Right ventricle myocardium inferior (tissue), 1 donor: ENCODE results near the gene ISG20. TPM values are rescaled to one million over a fixed set of nuclear protein-coding genes. Genes with fewer than 3 reads are reported as not detected.
A peak's percentile ranks its signal among the peaks of the same experiment; 100 is the strongest.

Source experiments
- ATAC-seq: fragments of 200-7000 bp; cut with Tn5 transposase; one replicate; pipeline ENCODE4 v1.9.1; 2020; ENCODE audit warnings: mild to moderate bottlenecking, moderate library complexity
- DNase-seq: peaks from one replicate; pipeline ENCODE4 v3.0.0; 2021; ENCODE audit errors: missing footprints
- intact Hi-C: fragments of 100-400 bp; cut with DNase I; formaldehyde crosslinking; loops from one replicate; pipeline ENCODE4 v1.11.0; 2022
- total RNA-seq: library from RNA; stranded (reverse); fragmentation: NEBNext Ultra II Directional; extraction: Animal tissue kit (Norgen Biotek cat#: 25700); gene quantifications from one replicate; pipeline ENCODE4 v1.2.1, GENCODE V29; 2021
- donor health status: DM: no; HTN: yes; CAD: no; lungs with severe emphysema.

Gene ISG20
- total RNA-seq, 1 donor from 2014 or later, result 1.8 TPM

- intact Hi-C loops, result loop anchor here (5.0 kb wide), 1 partner anchor 39 kb away; the partner anchor contains the start of gene AEN
Measured at GRCh38 chr15:88661041-88661700, 22.4 kb downstream of the ISG20 start.

GRCh38 chr15:88661761-88662556 is 23.1 kb downstream of the ISG20 start:
- DNase-seq, result peak; percentile 1
- ATAC-seq, result no peak
- intact Hi-C loops, result loop anchor here (5.0 kb wide), 1 partner anchor 40 kb away; the partner anchor contains the start of gene AEN

More at GRCh38 chr15:88661041-88661700, 22.4 kb downstream of the ISG20 start:
- no peak for ATAC-seq
- DNase-seq, result no peak

GRCh38 chr15:88663141-88663621 is 24.4 kb downstream of the ISG20 start:
- ATAC-seq, result no peak
- intact Hi-C loops, result loop anchor here (5.0 kb wide), 1 partner anchor 41 kb away; the partner anchor contains the start of gene AEN
- peak; percentile 54 for DNase-seq

GRCh38 chr15:88664151-88664778 is 25.4 kb downstream of the ISG20 start:
- ATAC-seq, result no peak
- intact Hi-C loops, result loop anchor here (5.0 kb wide), 1 partner anchor 42 kb away; the partner anchor contains the start of gene AEN
- DNase-seq, result peak; percentile 54

GRCh38 chr15:88674661-88675060 is 35.8 kb downstream of the ISG20 start:
- no peak for DNase-seq
- intact Hi-C loops, result no loop called here

GRCh38 chr15:88678755-88679154 is 39.9 kb downstream of the ISG20 start:
- DNase-seq, result no peak
- ATAC-seq, result no peak
- intact Hi-C loops, result no loop called here

More at GRCh38 chr15:88674661-88675060, 35.8 kb downstream of the ISG20 start:
- ATAC-seq, result no peak

GRCh38 chr15:88680241-88681001 is 41.6 kb downstream of the ISG20 start:
- DNase-seq, result no peak
- ATAC-seq, result no peak
- intact Hi-C loops, result loop anchor here (10.0 kb wide), 1 partner anchor 134 kb away; no protein-coding TSS in a partner anchor

GRCh38 chr15:88681610-88682221 is 42.9 kb downstream of the ISG20 start:
- intact Hi-C loops, result loop anchor here (10.0 kb wide), 1 partner anchor 133 kb away; no protein-coding TSS in a partner anchor
- DNase-seq, result no peak
- ATAC-seq, result peak; percentile 56

GRCh38 chr15:88684345-88684744 is 45.5 kb downstream of the ISG20 start:
- intact Hi-C loops, result loop anchor here (10.0 kb wide), 1 partner anchor 130 kb away; no protein-coding TSS in a partner anchor

GRCh38 chr15:88686166-88686565 is 47.4 kb downstream of the ISG20 start:
- intact Hi-C loops, result loop anchor here (10.0 kb wide), 1 partner anchor 129 kb away; no protein-coding TSS in a partner anchor
- no peak for DNase-seq
- peak; percentile 26 for ATAC-seq

More at GRCh38 chr15:88684345-88684744, 45.5 kb downstream of the ISG20 start:
- no peak for DNase-seq
- ATAC-seq, result no peak

GRCh38 chr15:88688394-88688933 is 49.6 kb downstream of the ISG20 start:
- no peak for DNase-seq
- no peak for ATAC-seq
- intact Hi-C loops, result loop anchor here (10.0 kb wide), 1 partner anchor 126 kb away; no protein-coding TSS in a partner anchor

- intact Hi-C loops, result no loop called here
- ATAC-seq, result no peak
- DNase-seq, result no peak
Measured at GRCh38 chr15:88690331-88690730, 51.5 kb downstream of the ISG20 start.

GRCh38 chr15:88693191-88693590 is 54.4 kb downstream of the ISG20 start:
- DNase-seq (no peak), ATAC-seq (no peak)
- intact Hi-C loops, result no loop called here

- ATAC-seq, result no peak
- intact Hi-C loops, result no loop called here
- DNase-seq, result no peak
Measured at GRCh38 chr15:88695101-88695500, 56.3 kb downstream of the ISG20 start.

GRCh38 chr15:88695691-88696251 is 57.0 kb downstream of the ISG20 start:
- ATAC-seq, result no peak
- no peak for DNase-seq
- intact Hi-C loops, result no loop called here

GRCh38 chr15:88696254-88696653 is 57.4 kb downstream of the ISG20 start:
- intact Hi-C loops, result no loop called here
- DNase-seq (no peak), ATAC-seq (no peak)

- DNase-seq, result no peak
- ATAC-seq, result no peak
Measured at GRCh38 chr15:88697276-88697675, 58.5 kb downstream of the ISG20 start.

More at GRCh38 chr15:88697276-88697675, 58.5 kb downstream of the ISG20 start:
- intact Hi-C loops, result no loop called here
